ENCODE data around the gene GFAP. TPM values are rescaled to one million over a fixed set of nuclear protein-coding genes. Genes with fewer than 3 reads are reported as not detected.
A peak's percentile ranks its signal among the peaks of the same experiment; 100 is the strongest.

The GFAP gene
- total RNA-seq, 1 donor from 2014 or later: 3.7 TPM

GRCh38 chr17:44933824-44934744, 18.8 kb upstream of the GFAP start:
- ATAC-seq (no peak), DNase-seq (ENCODE audit: missing footprints) (no peak)
- intact Hi-C loops (cut with DNase I): no loop called here

- DNase-seq (ENCODE audit: missing footprints) (no peak), ATAC-seq (peak; percentile 73)
- intact Hi-C loops (cut with DNase I): no loop called here
These were observed 17.4 kb upstream of the GFAP start for GRCh38 chr17:44932787-44933097.

GRCh38 chr17:44932096-44932786, 16.9 kb upstream of the GFAP start:
- DNase-seq (ENCODE audit: missing footprints) (no peak), ATAC-seq (peak; percentile 6)
- intact Hi-C loops (cut with DNase I): no loop called here

GRCh38 chr17:44931376-44931775, 16.1 kb upstream of the GFAP start:
- ATAC-seq: no peak

GRCh38 chr17:44930667-44931066, 15.4 kb upstream of the GFAP start:
- intact Hi-C loops (cut with DNase I): no loop called here
- ATAC-seq: no peak
- DNase-seq (ENCODE audit: missing footprints): no peak

More at GRCh38 chr17:44931376-44931775, 16.1 kb upstream of the GFAP start:
- no peak for DNase-seq (ENCODE audit: missing footprints)
- intact Hi-C loops (cut with DNase I): no loop called here

- intact Hi-C loops (cut with DNase I): no loop called here
- ATAC-seq (no peak), DNase-seq (ENCODE audit: missing footprints) (no peak)
These were observed 13.8 kb upstream of the GFAP start for GRCh38 chr17:44928950-44929720.

GRCh38 chr17:44928136-44928535, 12.8 kb upstream of the GFAP start:
- intact Hi-C loops (cut with DNase I): no loop called here
- DNase-seq (ENCODE audit: missing footprints) (no peak), ATAC-seq (no peak)

- DNase-seq (ENCODE audit: missing footprints) (no peak), ATAC-seq (no peak)
- intact Hi-C loops (cut with DNase I): no loop called here
These were observed 12.4 kb upstream of the GFAP start for GRCh38 chr17:44927696-44928095.

- ATAC-seq (peak; percentile 11), DNase-seq (ENCODE audit: missing footprints) (no peak)
- intact Hi-C loops (cut with DNase I): no loop called here
These were observed 11.7 kb upstream of the GFAP start for GRCh38 chr17:44926821-44927525.

- ATAC-seq (no peak), DNase-seq (ENCODE audit: missing footprints) (no peak)
- intact Hi-C loops (cut with DNase I): no loop called here
These were observed 10.7 kb upstream of the GFAP start for GRCh38 chr17:44925731-44926697.

GRCh38 chr17:44924107-44924544, 8.8 kb upstream of the GFAP start:
- intact Hi-C loops (cut with DNase I): no loop called here
- no peak for ATAC-seq
- no peak for DNase-seq (ENCODE audit: missing footprints)

- peak; percentile 21 for DNase-seq (ENCODE audit: missing footprints)
- intact Hi-C loops (cut with DNase I): no loop called here
These were observed 7.6 kb upstream of the GFAP start for GRCh38 chr17:44922746-44923470.

GRCh38 chr17:44922136-44922535, 6.8 kb upstream of the GFAP start:
- intact Hi-C loops (cut with DNase I): no loop called here
- DNase-seq (ENCODE audit: missing footprints): no peak
- ATAC-seq: no peak

More at GRCh38 chr17:44922746-44923470, 7.6 kb upstream of the GFAP start:
- ATAC-seq: no peak

GRCh38 chr17:44921122-44921882, 6.0 kb upstream of the GFAP start:
- ATAC-seq (peak; percentile 79), DNase-seq (ENCODE audit: missing footprints) (no peak)
- intact Hi-C loops (cut with DNase I): loop anchor here (2.0 kb wide), 3 partner anchors 59 to 211 kb away; partner anchors contain the start of gene PLCD3

- ATAC-seq (peak; percentile 35), DNase-seq (ENCODE audit: missing footprints) (no peak)
- intact Hi-C loops (cut with DNase I): loop anchor here (1.0 to 2.0 kb wide), 4 partner anchors 60 to 212 kb away; partner anchors contain the start of gene PLCD3
These were observed 5.3 kb upstream of the GFAP start for GRCh38 chr17:44920565-44920940.

- DNase-seq (ENCODE audit: missing footprints) (peak; percentile 87), ATAC-seq (peak; percentile 82)
- intact Hi-C loops (cut with DNase I): loop anchor here (1.0 to 2.0 kb wide), 4 partner anchors 61 to 213 kb away; partner anchors contain the start of gene PLCD3
These were observed 4.7 kb upstream of the GFAP start for GRCh38 chr17:44919885-44920564.

Data from Right ventricle myocardium inferior (tissue), 1 donor.